Stimulated activated CD4-positive, alpha-beta T cell treated with anti-CD3 and anti-CD28 coated beads, Interleukin-12 subunit alpha, Interleukin-12 subunit beta, amount 100 ng/mL, for 4 hours (primary cell): Measurements from ENCODE around the gene ASB2.

Source experiments
- DNase-seq: peaks from one replicate; pipeline ENCODE4 v3.0.0-alpha.2; 2020

The ASB2 gene, protein sequence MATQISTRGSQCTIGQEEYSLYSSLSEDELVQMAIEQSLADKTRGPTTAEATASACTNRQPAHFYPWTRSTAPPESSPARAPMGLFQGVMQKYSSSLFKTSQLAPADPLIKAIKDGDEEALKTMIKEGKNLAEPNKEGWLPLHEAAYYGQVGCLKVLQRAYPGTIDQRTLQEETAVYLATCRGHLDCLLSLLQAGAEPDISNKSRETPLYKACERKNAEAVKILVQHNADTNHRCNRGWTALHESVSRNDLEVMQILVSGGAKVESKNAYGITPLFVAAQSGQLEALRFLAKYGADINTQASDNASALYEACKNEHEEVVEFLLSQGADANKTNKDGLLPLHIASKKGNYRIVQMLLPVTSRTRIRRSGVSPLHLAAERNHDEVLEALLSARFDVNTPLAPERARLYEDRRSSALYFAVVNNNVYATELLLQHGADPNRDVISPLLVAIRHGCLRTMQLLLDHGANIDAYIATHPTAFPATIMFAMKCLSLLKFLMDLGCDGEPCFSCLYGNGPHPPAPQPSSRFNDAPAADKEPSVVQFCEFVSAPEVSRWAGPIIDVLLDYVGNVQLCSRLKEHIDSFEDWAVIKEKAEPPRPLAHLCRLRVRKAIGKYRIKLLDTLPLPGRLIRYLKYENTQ

DNA sequence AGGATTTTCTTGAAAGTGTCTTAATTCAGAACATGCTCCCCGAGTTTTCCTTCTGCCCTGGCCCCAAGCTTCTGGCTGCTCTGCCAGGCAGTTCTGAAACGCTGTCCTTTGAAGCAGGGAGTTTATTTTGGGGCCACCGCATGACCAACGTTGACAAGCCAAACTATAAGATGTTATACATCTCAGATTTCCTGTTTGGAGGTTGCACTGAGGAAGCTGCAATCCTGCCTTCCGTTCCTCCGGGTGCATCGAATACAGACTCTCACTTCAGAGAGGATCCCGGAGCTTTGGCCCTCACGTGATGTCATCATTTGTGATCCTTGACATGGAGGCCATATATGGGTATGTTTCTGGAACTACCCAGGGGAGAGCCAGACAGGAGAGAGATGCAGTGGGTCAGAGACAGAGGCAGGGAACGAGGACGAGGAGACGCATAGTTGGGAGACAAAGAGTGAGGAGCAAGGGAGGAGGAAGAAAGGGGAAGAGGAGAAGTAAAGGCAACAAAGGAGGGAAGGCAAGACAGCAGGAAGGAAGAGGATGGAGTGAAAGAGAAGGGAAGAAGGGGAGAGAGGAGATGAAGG lies at the start of gene ASB2:
TSS of gene ASB2 (minus strand) at position 94 of the 581 bp plus-strand sequence. CDS start 12,031 bp downstream, outside the sequence.
- no peak for DNase-seq

DNA sequence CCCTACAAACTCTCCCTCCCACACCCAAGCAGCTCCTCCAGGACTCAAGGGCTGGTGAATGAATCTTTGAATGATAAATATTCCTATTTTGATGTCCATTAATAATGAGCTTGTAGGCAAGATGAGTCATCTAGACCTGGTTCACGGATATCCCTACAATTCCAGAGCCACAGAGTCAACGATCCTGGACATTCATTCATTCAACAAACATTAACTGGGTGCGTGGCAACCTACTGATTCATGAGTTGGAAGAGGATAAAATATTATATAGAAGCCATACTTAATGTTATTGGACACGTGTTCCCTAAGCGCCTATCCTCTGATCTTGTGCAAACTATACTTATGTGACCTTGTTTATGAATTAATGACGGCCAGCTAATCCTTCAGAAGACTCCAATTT lies 49.4 kb upstream of the ASB2 start:
- no peak for DNase-seq

DNA sequence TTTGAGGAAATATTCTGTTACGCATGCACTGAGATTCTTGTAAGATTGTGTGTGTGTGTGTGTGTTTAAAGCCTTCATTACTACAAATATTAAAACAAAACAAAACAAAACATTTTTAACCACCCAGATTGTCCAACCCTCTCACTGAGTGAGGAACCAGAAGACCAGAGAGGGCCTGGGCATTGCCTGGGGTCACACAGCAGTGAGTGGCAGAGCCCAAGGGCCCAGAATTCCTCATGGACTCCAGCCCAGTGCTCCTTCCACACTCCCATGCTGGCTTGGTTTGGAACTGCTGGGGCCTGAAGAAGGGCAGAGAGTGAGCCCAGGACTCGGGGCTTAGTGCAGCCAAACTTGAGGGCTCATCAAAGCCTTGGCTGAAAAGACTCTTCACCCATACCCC lies 48.2 kb upstream of the ASB2 start:
- no peak for DNase-seq

DNA sequence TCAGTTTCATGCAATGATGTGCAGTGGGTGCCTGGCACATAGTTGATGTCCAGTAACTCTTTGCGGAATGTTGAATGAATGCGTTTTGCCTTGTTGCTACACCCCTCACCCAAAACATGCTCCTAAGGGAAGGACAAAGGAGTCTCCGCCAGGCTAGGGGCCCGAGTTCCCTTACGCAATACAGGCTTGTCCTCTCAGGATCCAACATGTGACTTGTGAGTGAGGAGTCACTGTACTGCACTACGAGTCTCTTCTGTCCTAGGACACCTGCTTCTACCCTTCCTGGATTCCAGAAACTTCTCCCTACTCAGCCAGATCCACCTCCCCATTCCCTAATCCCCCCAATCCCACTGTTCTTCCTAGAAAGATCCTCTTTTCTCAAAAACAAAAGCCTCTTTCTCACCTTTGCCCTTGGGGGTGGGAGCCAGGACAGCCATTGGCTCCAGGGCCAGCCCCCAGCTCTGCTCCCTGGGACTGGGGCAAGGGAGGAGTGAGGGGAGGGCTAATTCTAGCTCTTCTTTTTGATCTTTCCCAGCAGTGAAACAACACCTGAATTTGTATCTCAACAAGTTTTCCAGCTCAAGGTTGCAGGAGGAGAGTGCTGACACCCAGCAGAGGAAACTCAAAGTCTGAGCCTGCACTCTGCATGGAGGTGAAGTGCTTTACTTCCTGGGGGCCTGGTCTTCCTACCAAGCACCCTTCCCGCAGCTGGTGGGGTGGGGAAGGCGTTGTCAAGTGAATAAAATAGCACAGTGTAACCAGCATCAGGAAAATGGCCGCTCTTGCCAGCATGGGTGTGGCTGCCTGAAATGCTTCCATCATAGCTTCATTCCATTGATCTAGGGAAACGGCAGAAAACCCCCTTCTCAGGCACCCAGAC lies 46.4 kb upstream of the ASB2 start:
- no peak for DNase-seq

DNA sequence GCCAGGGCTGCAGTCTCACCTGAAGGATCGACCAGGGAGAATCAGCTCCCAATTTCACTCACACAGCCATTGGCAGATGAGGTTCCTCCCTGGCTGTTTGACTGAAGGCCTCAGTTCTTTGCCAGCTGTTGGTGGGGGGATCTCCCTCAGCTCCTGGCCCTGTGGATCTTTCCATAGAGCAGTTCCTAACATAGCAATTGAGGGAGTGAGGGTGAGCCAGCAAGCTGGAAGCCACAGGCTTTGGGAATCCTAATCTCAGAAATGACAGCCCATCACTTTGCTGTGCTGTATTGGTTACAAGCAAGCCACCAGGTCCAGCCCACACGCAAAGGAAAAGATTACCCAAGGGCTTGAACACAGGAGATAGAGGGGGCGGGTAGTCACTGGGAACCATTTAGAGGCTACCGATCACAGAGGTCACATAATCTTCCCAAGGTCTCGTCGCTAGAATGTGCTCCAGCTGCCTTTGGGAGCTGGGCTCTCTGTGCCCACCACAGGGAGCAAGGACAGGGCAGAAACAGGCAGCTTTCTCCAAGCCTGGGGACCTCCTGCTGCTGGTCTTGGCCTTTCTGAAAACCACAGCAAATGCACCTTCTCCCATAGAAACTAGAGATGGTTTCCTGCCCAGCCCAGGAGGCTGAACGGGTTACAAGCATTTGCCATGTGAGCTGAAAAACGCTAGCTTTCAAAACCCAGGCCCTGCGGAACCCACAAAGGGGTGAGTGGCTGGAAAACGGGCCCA lies 45.2 kb upstream of the ASB2 start:
- no peak for DNase-seq

DNA sequence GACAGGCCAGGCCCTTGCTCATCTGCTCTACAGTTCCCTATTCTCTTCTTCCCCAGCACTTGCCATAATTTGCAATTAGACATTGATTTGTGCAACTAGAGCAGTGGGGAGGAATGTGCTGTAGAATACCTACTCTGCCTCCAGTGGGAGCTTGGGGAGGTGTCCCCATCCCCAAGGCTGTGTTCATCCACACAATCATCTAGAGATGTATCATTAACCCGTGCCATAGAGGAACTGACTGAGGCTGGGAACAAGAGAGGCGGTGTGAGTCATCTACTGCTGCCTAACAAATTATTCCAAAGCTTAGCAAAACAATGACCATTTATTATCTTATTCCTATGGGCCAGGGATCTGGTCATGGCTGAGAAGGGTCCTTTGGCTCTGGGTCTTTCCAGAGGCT lies 44.6 kb upstream of the ASB2 start:
- DNase-seq, result no peak

DNA sequence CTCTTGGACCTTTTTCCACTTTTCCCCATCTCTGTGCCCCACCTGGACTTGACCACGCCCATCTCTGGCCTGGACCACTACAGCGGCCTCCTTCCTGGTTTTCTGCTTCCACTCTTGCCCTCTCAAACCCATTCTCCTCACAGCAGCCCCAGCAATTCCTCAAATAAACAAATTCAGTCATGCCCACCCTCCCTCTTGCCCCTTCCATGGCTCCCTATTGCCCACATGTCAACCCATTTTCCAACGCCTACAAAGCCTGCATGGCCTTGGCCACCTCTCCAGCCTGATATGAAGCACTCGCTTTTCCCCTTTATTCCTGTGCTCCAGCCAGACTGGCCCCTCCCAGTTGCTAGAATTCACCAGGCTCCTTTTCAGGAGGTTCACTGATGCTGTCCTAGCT lies 43.9 kb upstream of the ASB2 start:
- DNase-seq, result no peak

DNA sequence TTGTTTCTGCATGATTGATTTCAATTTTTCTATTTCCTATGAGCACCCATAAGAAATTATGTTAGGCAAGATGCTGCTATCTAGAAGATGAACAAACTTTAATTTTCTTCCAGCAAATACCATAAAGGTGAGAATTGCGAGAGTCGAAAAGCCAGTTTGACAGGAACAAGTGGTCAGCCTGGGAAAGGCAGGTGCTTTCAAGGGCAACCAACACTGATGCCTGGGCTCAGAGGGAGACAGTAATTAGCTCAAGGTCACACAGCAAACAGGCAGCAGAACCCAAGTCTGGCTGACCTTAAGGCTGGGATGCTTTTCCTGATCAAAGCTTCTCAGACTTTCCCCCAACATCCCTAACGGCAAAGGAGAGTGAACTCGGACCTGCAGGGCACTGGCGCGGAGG lies 43.0 kb upstream of the ASB2 start:
- no peak for DNase-seq

DNA sequence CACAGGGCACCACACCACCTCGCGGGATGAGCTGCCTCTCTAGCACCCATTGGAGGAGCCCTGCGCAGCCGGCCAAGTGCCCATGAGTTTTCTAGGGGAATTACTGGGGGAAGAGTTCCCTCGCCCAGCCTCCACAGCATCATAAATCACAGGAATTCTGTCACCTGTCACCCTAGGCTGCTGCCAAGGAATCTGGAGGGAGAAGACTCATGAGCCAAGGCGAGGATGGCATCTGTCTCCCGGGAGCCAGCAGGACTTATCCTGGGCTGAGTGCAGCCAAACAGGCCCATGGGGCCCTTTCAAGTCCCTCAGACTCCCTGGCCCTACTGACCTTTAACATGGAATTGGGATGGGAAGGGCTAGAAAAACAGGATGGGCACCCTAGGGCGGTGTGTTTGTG lies 41.9 kb upstream of the ASB2 start:
- DNase-seq, result no peak

DNA sequence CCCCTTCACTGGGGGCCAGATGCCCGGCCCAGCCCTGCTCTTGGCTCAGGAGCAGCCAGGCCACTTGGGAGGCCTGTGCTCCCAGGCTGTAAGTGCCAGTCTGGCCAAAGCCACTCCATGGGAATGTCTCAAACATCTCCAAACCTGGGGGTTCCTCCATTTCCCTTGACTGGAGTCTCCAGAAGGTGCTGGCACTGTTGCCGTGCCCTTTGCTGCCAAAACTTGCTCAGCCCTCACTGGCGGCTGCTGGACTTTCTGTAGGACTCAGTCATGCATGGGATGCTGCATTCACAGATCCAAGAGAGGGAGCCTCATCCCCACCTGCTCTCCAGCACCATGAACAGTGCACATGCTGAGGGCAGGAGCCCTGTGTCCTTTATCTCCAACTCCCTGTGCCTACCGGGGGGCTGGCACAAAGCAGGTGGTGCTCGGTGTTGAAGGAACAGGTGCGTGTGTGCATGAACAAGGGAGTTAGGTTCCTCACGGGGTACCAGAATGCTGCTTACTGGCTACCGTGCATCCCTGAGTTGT lies 40.1 kb upstream of the ASB2 start:
- no peak for DNase-seq

DNA sequence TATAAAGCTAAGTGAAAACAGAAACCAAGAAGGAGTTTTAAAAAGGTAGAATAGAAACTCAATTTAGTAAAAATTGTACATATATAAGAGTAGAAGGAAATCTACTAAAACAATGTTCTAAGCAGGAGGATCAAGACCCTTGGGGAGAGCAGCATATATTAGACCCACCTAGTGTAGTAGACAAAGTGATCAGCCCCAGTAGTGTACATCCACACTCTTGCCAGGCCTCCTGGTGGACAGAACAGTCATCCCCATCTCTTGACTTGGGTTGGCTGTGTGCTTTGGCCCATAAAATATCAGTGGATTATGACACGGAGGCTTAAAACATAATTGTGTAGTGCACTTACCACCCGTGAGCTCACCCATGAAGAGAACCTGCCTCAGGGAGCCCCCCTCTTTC lies 38.9 kb upstream of the ASB2 start:
- DNase-seq, result no peak

DNA sequence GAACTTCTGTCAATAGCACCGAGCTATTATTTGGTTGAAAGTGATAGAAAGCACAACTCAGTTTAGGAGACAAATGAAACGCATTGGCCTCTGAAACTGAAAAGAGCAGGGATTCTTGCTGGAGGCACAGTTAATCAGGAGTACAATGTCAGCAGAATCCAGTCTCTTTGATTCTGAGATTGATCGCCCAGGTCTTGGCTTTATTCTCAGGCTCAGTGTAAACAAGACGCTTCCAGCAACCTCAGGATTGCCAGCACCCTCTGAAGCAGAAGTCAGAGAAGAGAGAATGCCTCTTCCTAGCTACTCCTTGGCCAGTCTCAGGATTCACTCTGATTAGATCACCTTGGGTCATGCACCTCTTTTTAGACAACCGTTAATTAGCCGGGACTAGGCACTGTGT lies 38.0 kb upstream of the ASB2 start:
- no peak for DNase-seq

DNA sequence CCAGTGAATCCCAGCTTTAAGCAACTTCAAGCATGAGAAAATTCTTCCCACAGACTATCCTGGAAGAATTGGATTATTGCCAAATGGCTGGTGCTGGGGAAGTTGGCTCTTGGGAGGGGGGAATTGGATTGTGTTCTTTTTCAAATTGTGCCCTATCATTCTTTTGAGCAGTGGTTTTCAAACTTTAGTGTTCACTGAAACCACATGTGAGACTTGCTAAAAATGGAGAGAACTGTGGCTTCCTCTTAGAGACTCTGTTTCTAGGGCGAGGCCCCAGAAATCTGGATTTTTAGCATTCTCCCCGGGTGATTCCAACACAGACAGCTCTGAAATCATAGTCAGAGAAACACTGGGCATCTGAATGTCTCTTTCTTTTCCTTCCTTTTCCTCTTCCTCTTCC lies 35.4 kb upstream of the ASB2 start:
- no peak for DNase-seq

DNA sequence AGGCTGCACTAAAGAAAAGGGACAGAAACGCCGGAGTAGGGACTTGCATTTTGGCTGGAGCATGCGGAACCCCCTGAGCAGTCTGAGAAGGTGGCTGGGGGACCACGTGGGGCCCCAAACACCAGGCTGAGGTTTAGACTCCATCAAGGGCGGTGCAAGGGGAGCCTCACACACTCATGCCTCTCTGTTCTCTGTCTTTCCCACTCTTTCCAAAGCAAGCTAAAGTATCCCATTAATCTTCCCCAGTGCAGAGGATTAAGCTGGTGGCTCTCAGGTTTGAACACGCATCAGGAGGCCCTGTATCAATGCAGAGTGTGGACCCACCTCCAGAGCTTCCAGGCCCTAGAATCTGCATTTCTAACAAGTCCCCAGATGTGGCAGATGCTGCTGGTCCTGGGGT lies 34.3 kb upstream of the ASB2 start:
- no peak for DNase-seq

DNA sequence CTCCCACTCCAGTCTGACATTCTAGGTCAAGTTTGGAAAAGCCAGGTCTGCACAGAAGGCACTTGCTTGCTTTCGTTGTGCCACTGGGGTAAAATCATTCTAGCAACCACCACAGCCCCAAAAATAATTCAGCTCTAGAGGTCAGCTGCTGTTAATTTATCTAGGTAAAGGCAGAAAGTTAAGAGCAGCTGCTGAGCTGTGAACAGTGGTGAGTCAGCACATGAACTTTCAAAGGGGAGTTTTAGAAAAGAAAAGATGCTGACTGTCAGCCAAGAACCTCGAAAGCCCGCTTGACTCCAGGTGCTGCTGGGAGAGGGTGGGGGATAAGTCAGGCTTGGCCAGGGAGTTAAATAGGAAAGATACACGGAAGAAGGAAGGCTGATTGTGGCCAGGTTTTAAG lies 33.4 kb upstream of the ASB2 start:
- DNase-seq, result no peak

DNA sequence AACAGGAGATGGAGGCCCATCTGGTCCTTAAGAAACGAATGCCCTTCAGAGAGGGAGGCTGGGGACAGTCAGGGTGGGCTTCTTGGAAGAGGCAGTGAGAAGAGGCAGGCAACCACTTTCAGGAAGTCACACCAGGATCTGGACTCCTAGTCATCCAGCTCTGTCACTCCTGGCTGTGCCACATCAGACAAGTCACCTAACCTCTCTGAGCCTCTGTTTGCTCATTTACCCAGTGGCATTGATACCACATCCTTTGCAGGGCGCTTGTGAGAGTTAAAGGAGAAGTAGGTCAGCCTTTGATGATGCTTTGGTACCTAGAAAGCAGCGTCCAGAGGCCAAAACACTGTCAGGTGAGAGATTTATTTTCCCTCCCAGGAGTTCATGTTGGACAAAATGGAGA lies 31.9 kb upstream of the ASB2 start:
- DNase-seq, result no peak

DNA sequence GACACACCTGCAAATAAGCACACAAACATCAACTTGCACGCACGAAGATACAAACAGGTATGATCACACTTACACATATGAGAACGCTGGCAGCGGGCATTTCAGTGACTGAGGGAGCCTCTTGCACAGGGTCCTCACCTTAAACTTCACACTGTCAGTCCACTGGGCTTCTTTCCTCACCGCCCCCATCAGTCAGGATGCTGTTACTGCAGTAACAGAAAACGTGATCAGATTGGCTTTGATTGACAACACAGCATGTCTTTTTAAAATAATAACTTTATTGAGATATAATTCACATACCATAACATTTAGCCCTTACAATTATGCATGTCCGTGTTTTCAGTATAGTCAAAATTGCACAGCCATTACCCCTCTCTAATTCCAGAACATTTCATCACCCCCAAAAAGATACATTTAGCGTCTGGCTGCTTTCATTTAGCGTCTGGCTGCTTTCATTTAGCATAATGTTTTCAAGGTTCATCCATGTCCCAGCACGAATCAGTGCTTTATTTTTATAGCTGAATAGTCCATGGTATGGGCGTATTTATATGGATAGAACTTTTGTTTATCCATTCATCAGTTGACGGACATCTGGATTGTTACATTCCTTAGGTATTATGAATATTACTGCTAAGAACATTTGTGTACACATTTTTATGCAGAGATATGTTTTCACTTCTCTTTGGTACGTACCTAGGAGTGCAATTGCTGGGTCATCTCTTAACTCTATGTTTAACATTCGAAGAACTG lies 29.1 kb upstream of the ASB2 start:
- no peak for DNase-seq

DNA sequence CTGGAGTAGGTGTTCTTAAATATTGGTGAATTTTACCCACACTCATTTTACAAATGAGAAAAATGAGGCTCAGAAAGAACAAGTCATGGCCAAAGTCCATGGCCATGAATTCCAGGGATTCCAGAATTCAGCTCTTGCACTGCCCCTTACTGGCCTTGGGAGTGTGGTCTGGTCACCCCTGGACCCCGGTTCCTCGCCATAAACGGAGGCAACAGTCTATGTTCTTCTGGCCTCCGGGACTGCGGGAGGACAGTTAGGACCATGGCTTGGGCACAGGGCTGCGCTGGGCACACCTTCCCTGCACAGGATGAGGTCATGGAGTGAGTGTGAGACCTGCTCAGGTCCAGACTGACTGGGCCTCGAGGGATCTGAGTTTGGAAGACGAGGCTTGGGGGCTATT lies 27.6 kb upstream of the ASB2 start:
- DNase-seq, result no peak

DNA sequence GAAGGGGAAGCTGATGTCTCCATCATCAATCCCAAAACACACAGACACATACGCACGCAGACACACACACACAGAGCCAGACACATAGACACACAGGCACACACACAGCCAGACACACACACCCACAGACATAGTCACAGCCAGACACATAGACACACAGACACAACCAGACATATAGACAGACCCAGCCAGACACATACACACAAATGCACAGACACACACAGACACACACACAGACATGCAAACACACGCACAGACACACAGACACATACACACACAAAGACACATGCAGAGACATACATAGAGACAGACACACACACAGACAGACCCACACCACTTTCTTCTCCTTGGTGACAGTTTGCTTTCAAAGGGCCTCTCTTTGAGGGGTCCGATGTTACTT lies 27.0 kb upstream of the ASB2 start:
- DNase-seq, result no peak

DNA sequence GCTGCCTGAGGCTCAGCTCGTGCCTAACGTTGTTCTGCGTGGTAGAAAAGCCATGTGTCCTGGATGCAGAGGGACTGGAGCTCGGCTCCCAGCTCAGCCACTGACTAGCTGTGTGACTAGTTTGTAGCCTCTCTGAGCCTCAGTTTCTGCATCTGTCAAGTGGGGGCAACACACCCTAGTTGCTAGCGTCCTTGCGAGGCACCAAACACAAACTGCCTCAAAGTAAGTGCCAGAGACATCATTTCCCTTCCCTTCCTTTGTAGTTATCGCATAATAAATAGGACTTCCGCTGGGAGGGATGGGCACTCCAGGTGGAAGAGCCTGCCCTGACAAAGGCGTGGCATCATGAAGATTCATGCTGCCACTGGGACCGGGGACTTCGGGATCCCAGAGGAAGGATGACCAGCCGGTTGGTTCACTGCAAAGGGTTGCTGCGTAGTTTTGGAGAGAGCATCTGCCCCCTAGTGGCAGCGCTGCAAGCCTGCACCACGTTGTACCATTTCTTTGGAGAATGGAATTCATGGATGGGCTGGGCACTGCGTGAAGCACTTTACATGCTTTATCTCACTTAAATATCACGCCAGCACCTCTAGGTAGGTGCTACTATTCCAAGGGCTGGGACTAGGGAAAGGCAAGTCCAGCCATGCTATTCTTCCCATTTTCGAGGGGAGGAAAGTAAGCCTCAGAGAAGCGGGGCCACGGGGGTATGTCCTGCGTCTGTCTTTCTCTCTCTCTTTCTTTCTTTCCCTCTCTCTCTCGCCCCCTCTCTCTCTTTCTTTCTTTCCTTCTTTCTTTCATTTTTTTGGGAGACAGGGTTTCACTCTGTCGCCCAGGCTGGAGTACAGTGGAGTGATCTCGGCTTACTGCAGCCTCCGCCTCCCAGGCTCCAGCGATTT lies 25.4 kb upstream of the ASB2 start:
- peak; percentile 54 for DNase-seq

DNA sequence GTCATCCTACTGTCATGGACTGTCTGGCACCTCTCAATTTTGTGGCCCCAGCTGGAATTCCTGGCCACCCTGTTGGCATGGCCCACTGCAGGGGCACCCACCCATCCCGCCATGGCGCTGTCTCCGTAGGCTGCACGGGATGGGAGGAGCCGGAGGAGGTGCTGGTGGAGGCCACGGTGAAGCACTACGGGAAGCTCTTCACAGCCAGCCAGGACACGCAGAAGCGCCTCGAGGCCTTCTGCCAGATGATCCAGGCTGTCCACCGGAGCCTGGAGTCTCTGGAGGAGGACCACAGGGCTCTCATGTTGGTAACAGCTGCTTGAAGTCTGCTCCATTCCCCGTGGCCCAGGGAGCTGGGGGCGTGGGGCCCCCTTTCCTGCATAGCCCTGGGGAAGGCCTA lies 24.6 kb upstream of the ASB2 start:
- no peak for DNase-seq
